Endodermal cell (in vitro differentiated cells): ENCODE measurements around the gene NEK6. TPM values are rescaled to one million over a fixed set of nuclear protein-coding genes. Genes with fewer than 3 reads are reported as not detected.

Experiments
- DNase-seq: peaks from one replicate; pipeline ENCODE4 v3.0.0-alpha.2; 2017
- H3K27ac ChIP-seq: 2 replicates; pipeline ENCODE4 v1.5.1; 2013; ENCODE audit warnings: mild to moderate bottlenecking, low read depth, low read length, moderate library complexity
- H3K27me3 ChIP-seq: 2 replicates; pipeline ENCODE4 v1.6.1; 2013; ENCODE audit warnings: mild to moderate bottlenecking, low read length, moderate library complexity; ENCODE audit not compliant: insufficient read depth, control insufficient read depth, poor library complexity, severe bottlenecking
- H3K36me3 ChIP-seq: 2 replicates; pipeline ENCODE4 v1.7.0; 2013; ENCODE audit warnings: mild to moderate bottlenecking, low read length, moderate library complexity; ENCODE audit not compliant: control insufficient read depth, insufficient read depth
- H3K4me1 ChIP-seq: one replicate; pipeline ENCODE4 v1.7.0; 2013; ENCODE audit warnings: low read length; ENCODE audit not compliant: control insufficient read depth, insufficient read depth
- H3K4me3 ChIP-seq: 2 replicates; pipeline ENCODE4 v1.5.1; 2013; ENCODE audit warnings: mild to moderate bottlenecking, low read length, moderate library complexity
- H3K9ac ChIP-seq: 2 replicates; pipeline ENCODE4 v1.6.1; 2013; ENCODE audit warnings: mild to moderate bottlenecking, low read length, moderate library complexity; ENCODE audit not compliant: poor library complexity, severe bottlenecking; ENCODE audit errors: extremely low read depth
- H3K9me3 ChIP-seq: 2 replicates; pipeline ENCODE4 v1.6.1; 2013; ENCODE audit warnings: mild to moderate bottlenecking, low read length, moderate library complexity; ENCODE audit not compliant: control insufficient read depth
- H3K27ac Mint-ChIP-seq: 2 replicates; pipeline ENCODE4 v1.8.0; 2020; ENCODE audit warnings: mixed read lengths
- H3K27me3 Mint-ChIP-seq: 2 replicates; pipeline ENCODE4 v1.8.0; 2021; ENCODE audit warnings: mild to moderate bottlenecking, mixed read lengths; ENCODE audit not compliant: insufficient read depth
- H3K36me3 Mint-ChIP-seq: 2 replicates; pipeline ENCODE4 v1.8.0; 2020; ENCODE audit warnings: low read depth, mixed read lengths
- H3K4me1 Mint-ChIP-seq: 2 replicates; pipeline ENCODE4 v1.8.0; 2020; ENCODE audit warnings: mixed read lengths
- H3K4me3 Mint-ChIP-seq: 2 replicates; pipeline ENCODE4 v1.8.0; 2020; ENCODE audit warnings: mild to moderate bottlenecking, moderate library complexity, mixed read lengths
- H3K9me3 Mint-ChIP-seq: 2 replicates; pipeline ENCODE4 v1.8.0; 2020; ENCODE audit warnings: mild to moderate bottlenecking, mixed read lengths
- CTCF ChIP-seq: fragments of 200-600 bp; sonication (generic); conservative IDR thresholded peaks from 2 replicates; pipeline ENCODE4 v1.5.0; 2021; ENCODE audit warnings: antibody characterized with exemption, mild to moderate bottlenecking
- WGBS, 2 experiments: methylation state at CpG; one replicate each; pipeline versions ENCODE4 v1.1.5 to v1.1.7; 2013; ENCODE audit warnings: missing lambda C conversion rate in 2 of 2, mixed read lengths in 1 of 2; ENCODE audit not compliant: insufficient coverage in 1 of 2, insufficient read length in 1 of 2; 5-methylcytosine and 5-hydroxymethylcytosine counted together
- total RNA-seq, 2 donors: library from RNA; stranded (reverse); fragmentation: NEBNext Ultra II Directional in 1 of 2; extraction: Animal tissue kit (Norgen Biotek cat#: 25700) in 1 of 2; gene quantifications; 2 replicates in 1 of 2; 3 replicates in 1 of 2; pipeline ENCODE4 v1.2.1, GENCODE V29; 2021

The NEK6 gene
- total RNA-seq, 2 donors from 2014 or later, result 17.1 to 32.5 TPM

GRCh38 chr9:124399323-124399967 is 141.7 kb downstream of the NEK6 start:
- H3K27me3 ChIP-seq, result no peaks in the 10 kb centered on the region
- DNase-seq, result peak; percentile 75
- Mint-ChIP-seq H3K4me1 (peaks cover 12% of the 10 kb centered on the region), H3K36me3 (peaks cover 20% of the 10 kb centered on the region), H3K27me3 (no peaks in the 10 kb centered on the region), H3K27ac (peak overlapping the region; percentile 81), H3K9me3 (no peaks in the 10 kb centered on the region), H3K4me3 (no peak overlapping the region)
- H3K27ac ChIP-seq, result peak overlapping the region; percentile 78
- no peak overlapping the region for H3K9ac ChIP-seq
- peaks cover 4% of the 10 kb centered on the region for H3K4me1 ChIP-seq
- peaks cover 77% of the 10 kb centered on the region for H3K36me3 ChIP-seq
- no peak overlapping the region for H3K4me3 ChIP-seq
- WGBS, 2 experiments, result 84 to 86% methylated on average over 6 to 12 of the region's 12 CpGs
- peak; percentile 19 for TF ChIP-seq CTCF
- H3K9me3 ChIP-seq, result no peaks in the 10 kb centered on the region

GRCh38 chr9:124399968-124400940 is 142.5 kb downstream of the NEK6 start:
- no peak for TF ChIP-seq CTCF
- H3K9ac ChIP-seq, result no peak overlapping the region
- H3K9me3 Mint-ChIP-seq, result no peaks in the 10 kb centered on the region
- H3K36me3 Mint-ChIP-seq, result peaks cover 24% of the 10 kb centered on the region
- H3K4me3 Mint-ChIP-seq, result no peak overlapping the region
- no peaks in the 10 kb centered on the region for H3K27me3 ChIP-seq
- H3K4me1 ChIP-seq, result peaks cover 4% of the 10 kb centered on the region
- peak overlapping the region; percentile 77 for H3K27ac Mint-ChIP-seq
- peak overlapping the region; percentile 78 for H3K27ac ChIP-seq
- H3K9me3 ChIP-seq, result no peaks in the 10 kb centered on the region
- WGBS, 2 experiments, result 64 to 68% methylated on average over 11 to 15 of the region's 15 CpGs
- peaks cover 81% of the 10 kb centered on the region for H3K36me3 ChIP-seq
- no peak overlapping the region for H3K4me3 ChIP-seq
- no peaks in the 10 kb centered on the region for H3K27me3 Mint-ChIP-seq
- no peak for DNase-seq
- peaks cover 12% of the 10 kb centered on the region for H3K4me1 Mint-ChIP-seq

Other genes with a start within 250 kb of the NEK6 start
- under 1 TPM; 0.20 to 0.29 TPM for gene LHX2, start 246.2 kb upstream of the NEK6 start, total RNA-seq
- 100 to 1,000 TPM; 203 to 223 TPM for gene PSMB7, start 157.5 kb downstream of the NEK6 start, total RNA-seq
- under 1 TPM; 0.33 to 0.40 TPM for gene ADGRD2, start 192.5 kb downstream of the NEK6 start, total RNA-seq
- under 1 TPM in 1 of 2 donors, not detected in 1; 0.37 TPM for gene NR5A1, start 249.4 kb downstream of the NEK6 start, total RNA-seq